Measurements from ENCODE around the gene ACTL8. TPM values are rescaled to one million over a fixed set of nuclear protein-coding genes. Genes with fewer than 3 reads are reported as not detected.

Gene ACTL8
- total RNA-seq, 1 donor from 2014 or later = not detected

GRCh38 chr1:17861685-17862084 lies 106.6 kb downstream of the ACTL8 start:
- Mint-ChIP-seq H3K27me3 (ENCODE audit: insufficient read depth, low read depth) (peaks cover 9% of the 10 kb centered on the region), H3K27ac (no peak overlapping the region), H3K36me3 (no peaks in the 10 kb centered on the region), H3K4me3 (no peak overlapping the region), H3K9me3 (no peaks in the 10 kb centered on the region), H3K4me1 (peaks cover 26% of the 10 kb centered on the region)
- no peak overlapping the region for H3K4me2 ChIP-seq
- no peaks in the 10 kb centered on the region for H3K9me3 ChIP-seq (ENCODE audit: low read depth)
- no peak overlapping the region for H3K27ac ChIP-seq
- peak; percentile 42 for DNase-seq (ENCODE audit: low spot score)
- H3K4me1 ChIP-seq = peaks cover 12% of the 10 kb centered on the region
- H3K27me3 ChIP-seq = no peaks in the 10 kb centered on the region
- no peak overlapping the region for H2AFZ ChIP-seq (replicated peaks)
- H3K36me3 ChIP-seq = no peaks in the 10 kb centered on the region
- H3K79me2 ChIP-seq (ENCODE audit: low read depth) = no peaks in the 10 kb centered on the region
- no peak overlapping the region for H3K4me3 ChIP-seq
- no peaks in the 10 kb centered on the region for H4K20me1 ChIP-seq (ENCODE audit: low read depth)
- peaks cover 4% of the 10 kb centered on the region for H3F3A ChIP-seq (ENCODE audit: low read depth)
- TF ChIP-seq CTCF (IDR thresholded peaks at IDR 0.05) (no peak), EZH2 (IDR thresholded peaks at IDR 0.05) (no peak), EZH2phosphoT487 (IDR thresholded peaks at IDR 0.05) (no peak)
- H3K9ac ChIP-seq = no peak overlapping the region

- Histone ChIP-seq H3K9me3 (ENCODE audit: low read depth) (no peaks in the 10 kb centered on the region), H3K27ac (no peak overlapping the region), H4K20me1 (ENCODE audit: low read depth) (no peaks in the 10 kb centered on the region), H3K4me3 (no peak overlapping the region), H3K27me3 (no peaks in the 10 kb centered on the region), H2AFZ (replicated peaks) (no peak overlapping the region), H3F3A (ENCODE audit: low read depth) (peaks cover 4% of the 10 kb centered on the region), H3K4me1 (peaks cover 12% of the 10 kb centered on the region), H3K36me3 (no peaks in the 10 kb centered on the region), H3K79me2 (ENCODE audit: low read depth) (no peaks in the 10 kb centered on the region), H3K9ac (no peak overlapping the region), H3K4me2 (no peak overlapping the region)
- Mint-ChIP-seq H3K4me1 (peaks cover 26% of the 10 kb centered on the region), H3K27me3 (ENCODE audit: insufficient read depth, low read depth) (peaks cover 9% of the 10 kb centered on the region), H3K9me3 (no peaks in the 10 kb centered on the region), H3K27ac (no peak overlapping the region), H3K4me3 (no peak overlapping the region), H3K36me3 (no peaks in the 10 kb centered on the region)
- DNase-seq (ENCODE audit: low spot score) = no peak
- TF ChIP-seq CTCF (IDR thresholded peaks at IDR 0.05) (no peak), EZH2 (IDR thresholded peaks at IDR 0.05) (no peak), EZH2phosphoT487 (IDR thresholded peaks at IDR 0.05) (no peak)
These were observed 107.0 kb downstream of the ACTL8 start for GRCh38 chr1:17862121-17862520.

GRCh38 chr1:17865912-17866739 lies 111.0 kb downstream of the ACTL8 start:
- no peak overlapping the region for H3K4me2 ChIP-seq
- Mint-ChIP-seq H3K9me3 (peaks cover 12% of the 10 kb centered on the region), H3K27ac (no peak overlapping the region), H3K4me1 (peaks cover 26% of the 10 kb centered on the region), H3K36me3 (no peaks in the 10 kb centered on the region), H3K27me3 (ENCODE audit: insufficient read depth, low read depth) (peaks cover under 1% of the 10 kb centered on the region), H3K4me3 (no peak overlapping the region)
- no peak overlapping the region for H2AFZ ChIP-seq (replicated peaks)
- H3K9me3 ChIP-seq (ENCODE audit: low read depth) = no peaks in the 10 kb centered on the region
- H3K4me3 ChIP-seq = no peak overlapping the region
- H3K36me3 ChIP-seq = no peaks in the 10 kb centered on the region
- TF ChIP-seq EZH2 (IDR thresholded peaks at IDR 0.05) = no peak
- no peak for TF ChIP-seq CTCF (IDR thresholded peaks at IDR 0.05)
- TF ChIP-seq EZH2phosphoT487 (IDR thresholded peaks at IDR 0.05) = no peak
- no peak overlapping the region for H3K9ac ChIP-seq
- DNase-seq (ENCODE audit: low spot score) = no peak
- no peaks in the 10 kb centered on the region for H3K27me3 ChIP-seq
- peaks cover 4% of the 10 kb centered on the region for H3F3A ChIP-seq (ENCODE audit: low read depth)
- H3K4me1 ChIP-seq = peaks cover 18% of the 10 kb centered on the region
- H4K20me1 ChIP-seq (ENCODE audit: low read depth) = no peaks in the 10 kb centered on the region
- H3K27ac ChIP-seq = no peak overlapping the region
- H3K79me2 ChIP-seq (ENCODE audit: low read depth) = no peaks in the 10 kb centered on the region

All from neural progenitor cell (in vitro differentiated cells).